HFFc6 (cell line): Measurements from ENCODE around the gene SLC5A12. TPM values are rescaled to one million over a fixed set of nuclear protein-coding genes. Genes with fewer than 3 reads are reported as not detected.

Experiments used
- DNase-seq: peaks from one replicate; pipeline ENCODE4 v3.0.0-alpha.2; 2018
- H3K27ac Mint-ChIP-seq: 2 replicates; pipeline ENCODE4 v1.8.0; 2020; ENCODE audit warnings: mild to moderate bottlenecking, mixed read lengths
- H3K27me3 Mint-ChIP-seq: 2 replicates; pipeline ENCODE4 v1.8.0; 2021; ENCODE audit warnings: mild to moderate bottlenecking, moderate library complexity, mixed read lengths; ENCODE audit not compliant: insufficient read depth
- H3K36me3 Mint-ChIP-seq: 2 replicates; pipeline ENCODE4 v1.8.0; 2021; ENCODE audit warnings: low read depth, mixed read lengths
- H3K4me1 Mint-ChIP-seq: 2 replicates; pipeline ENCODE4 v1.8.0; 2020; ENCODE audit warnings: low read depth, mixed read lengths
- H3K4me3 Mint-ChIP-seq: 2 replicates; pipeline ENCODE4 v1.8.0; 2020; ENCODE audit warnings: mild to moderate bottlenecking, moderate library complexity, mixed read lengths
- H3K9me3 Mint-ChIP-seq: 2 replicates; pipeline ENCODE4 v1.8.0; 2020; ENCODE audit warnings: mild to moderate bottlenecking, mixed read lengths
- CTCF ChIP-seq: fragments of 200-600 bp; sonication (generic); IDR thresholded peaks from 2 replicates; pipeline ENCODE4 v1.5.0; 2021; ENCODE audit warnings: antibody characterized with exemption, mild to moderate bottlenecking
- total RNA-seq, 6 experiments: library from RNA; stranded (reverse); fragmentation: NEBNext Ultra II Directional; extraction: Animal tissue kit (Norgen Biotek cat#: 25700); gene quantifications; 2 replicates in 1 of 6; 3 replicates in 5 of 6; pipeline ENCODE4 v1.2.3, GENCODE V29; 2021

SLC5A12 gene
- total RNA-seq, 6 experiments from 2014 or later = not detected

GRCh38 chr11:26753723-26754504 lies 32.1 kb upstream of the SLC5A12 start:
- Mint-ChIP-seq H3K4me3 (no peak overlapping the region), H3K4me1 (peaks cover 6% of the 10 kb centered on the region; the same call in 1 of the 2 replicates), H3K27ac (no peak overlapping the region), H3K36me3 (peaks cover 7% of the 10 kb centered on the region; the same call in 1 of the 2 replicates), H3K27me3 (no peaks in the 10 kb centered on the region), H3K9me3 (no peaks in the 10 kb centered on the region)
- DNase-seq = peak; percentile 59
- peak; percentile 94 for TF ChIP-seq CTCF

GRCh38 chr11:26749927-26750326 lies 28.1 kb upstream of the SLC5A12 start:
- no peaks in the 10 kb centered on the region for H3K9me3 Mint-ChIP-seq
- no peaks in the 10 kb centered on the region for H3K36me3 Mint-ChIP-seq
- peaks cover 2% of the 10 kb centered on the region; the same call in 1 of the 2 replicates for H3K27me3 Mint-ChIP-seq
- no peak for TF ChIP-seq CTCF
- no peak overlapping the region for H3K27ac Mint-ChIP-seq
- peaks cover 6% of the 10 kb centered on the region; the same call in 1 of the 2 replicates for H3K4me1 Mint-ChIP-seq
- no peak for DNase-seq
- H3K4me3 Mint-ChIP-seq = no peak overlapping the region

- H3K4me1 Mint-ChIP-seq = peaks cover 14% of the 10 kb centered on the region; the same call in 1 of the 2 replicates
- H3K36me3 Mint-ChIP-seq = no peaks in the 10 kb centered on the region
- no peaks in the 10 kb centered on the region for H3K9me3 Mint-ChIP-seq
- no peak overlapping the region for H3K4me3 Mint-ChIP-seq
- H3K27ac Mint-ChIP-seq = no peak overlapping the region
- peaks cover 2% of the 10 kb centered on the region; the same call in 1 of the 2 replicates for H3K27me3 Mint-ChIP-seq
- no peak for DNase-seq
- TF ChIP-seq CTCF = no peak
These were observed 21.8 kb upstream of the SLC5A12 start for GRCh38 chr11:26743622-26744021.

GRCh38 chr11:26742966-26743365 lies 21.1 kb upstream of the SLC5A12 start:
- H3K4me3 Mint-ChIP-seq = no peak overlapping the region
- H3K27ac Mint-ChIP-seq = no peak overlapping the region
- DNase-seq = no peak
- no peak for TF ChIP-seq CTCF
- H3K9me3 Mint-ChIP-seq = no peaks in the 10 kb centered on the region
- peaks cover 14% of the 10 kb centered on the region; the same call in 1 of the 2 replicates for H3K4me1 Mint-ChIP-seq
- no peaks in the 10 kb centered on the region for H3K36me3 Mint-ChIP-seq
- H3K27me3 Mint-ChIP-seq = peaks cover 2% of the 10 kb centered on the region; the same call in 1 of the 2 replicates

- DNase-seq = peak; percentile 3
- H3K27ac Mint-ChIP-seq = no peak overlapping the region
- no peaks in the 10 kb centered on the region for H3K9me3 Mint-ChIP-seq
- H3K36me3 Mint-ChIP-seq = no peaks in the 10 kb centered on the region
- H3K27me3 Mint-ChIP-seq = peaks cover 2% of the 10 kb centered on the region; the same call in 1 of the 2 replicates
- no peak overlapping the region for H3K4me3 Mint-ChIP-seq
- TF ChIP-seq CTCF = no peak
- H3K4me1 Mint-ChIP-seq = peaks cover 14% of the 10 kb centered on the region; the same call in 1 of the 2 replicates
These were observed 19.2 kb upstream of the SLC5A12 start for GRCh38 chr11:26741036-26741435.
